GM18511 (cell line): ENCODE results near the gene CIB2.

Experiments
- ATAC-seq: cut with Tn5 transposase; IDR thresholded peaks from one replicate; pipeline ENCODE4 v1.9.1; 2021; ENCODE audit warnings: mild to moderate bottlenecking, moderate library complexity; ENCODE audit not compliant: unreplicated experiment

Gene CIB2

DNA sequence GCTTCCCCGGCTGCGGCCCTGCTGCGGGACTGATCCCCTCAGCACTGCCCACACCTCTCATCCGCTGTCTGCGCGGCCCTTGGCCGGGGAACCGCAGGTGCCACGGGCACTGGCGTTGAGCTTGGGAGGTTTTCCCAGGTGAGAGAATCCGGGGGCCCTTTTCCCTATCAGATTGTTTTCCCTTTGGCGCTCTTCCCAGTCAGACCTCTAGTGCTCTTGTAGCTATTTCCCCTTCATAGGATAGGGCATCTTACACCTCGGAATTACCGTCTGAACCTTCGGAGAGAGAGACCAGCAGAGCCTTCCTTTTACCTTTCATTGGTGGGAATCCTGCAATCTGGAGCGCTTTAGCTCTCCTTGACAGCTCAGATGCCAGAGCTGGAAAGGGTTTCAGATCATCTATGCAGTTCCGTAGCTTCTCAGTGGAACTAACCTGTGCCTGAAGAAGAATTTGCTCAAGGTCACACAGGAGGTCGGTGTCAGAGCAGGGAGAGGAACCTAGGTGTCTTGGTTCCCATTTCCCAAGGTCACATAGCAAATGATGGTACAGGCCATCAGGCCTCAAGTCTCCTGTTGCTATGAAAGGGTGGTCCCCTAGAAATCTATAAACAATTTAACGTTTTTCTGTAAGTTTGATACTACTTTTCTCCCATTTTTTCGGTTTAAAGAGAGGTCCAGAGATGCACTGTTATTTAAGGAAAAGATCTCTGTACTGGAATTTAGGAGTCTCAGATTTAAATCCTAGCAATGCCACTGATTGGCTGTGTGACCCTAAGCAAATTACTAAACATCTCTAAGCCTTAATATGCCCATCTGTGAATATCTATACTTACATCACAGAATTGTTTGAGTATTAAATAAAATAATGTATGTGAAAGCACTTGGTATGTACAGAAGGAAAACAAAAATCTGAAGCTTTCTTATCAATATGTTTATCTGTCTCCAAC is 18.8 kb upstream of the CIB2 start:
- ATAC-seq = peak; percentile 41

DNA sequence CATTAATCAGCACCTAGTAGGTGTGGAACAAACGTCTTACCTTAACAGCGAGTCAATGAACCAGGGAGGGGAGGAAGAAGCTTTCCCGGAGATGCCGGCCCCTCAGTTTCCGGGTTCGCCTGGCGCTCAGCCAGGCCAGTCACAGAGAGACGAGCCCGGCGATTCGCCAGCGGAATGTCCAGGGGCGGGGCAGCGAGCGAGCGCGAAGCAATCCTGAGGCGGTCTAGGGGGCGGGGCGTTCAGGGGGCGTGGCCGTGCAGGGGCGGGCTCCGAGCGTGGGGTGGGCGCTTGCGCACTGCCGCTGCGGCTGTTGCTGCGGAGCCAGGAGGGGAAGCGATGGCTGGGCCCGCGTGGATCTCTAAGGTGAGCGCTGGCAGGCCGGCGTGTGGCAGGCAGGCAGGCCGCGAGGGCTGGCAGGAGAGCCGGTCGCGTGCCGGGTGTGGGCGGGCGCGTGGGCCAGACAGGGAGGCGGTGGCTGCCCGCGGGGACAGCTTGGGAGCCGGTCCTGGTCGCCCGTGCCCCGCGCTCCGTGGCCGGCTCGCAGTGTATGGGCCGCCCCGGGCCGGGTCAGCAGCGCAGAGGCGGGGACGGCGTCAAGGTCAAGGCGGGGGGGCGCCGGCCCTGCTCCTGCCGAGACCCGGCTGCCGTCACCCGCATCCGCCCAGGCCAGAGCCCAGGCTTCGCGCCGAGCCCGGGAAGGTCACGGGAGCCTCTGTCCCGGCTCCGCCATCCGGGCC is 18.0 kb upstream of the CIB2 start, which contains the start of gene IDH3A:
Gene IDH3A, plus strand, starts transcription at position 295 of the 737 bp plus-strand sequence. Its CDS starts 42 bp downstream, at position 337.
- ATAC-seq = peak; percentile 83

DNA sequence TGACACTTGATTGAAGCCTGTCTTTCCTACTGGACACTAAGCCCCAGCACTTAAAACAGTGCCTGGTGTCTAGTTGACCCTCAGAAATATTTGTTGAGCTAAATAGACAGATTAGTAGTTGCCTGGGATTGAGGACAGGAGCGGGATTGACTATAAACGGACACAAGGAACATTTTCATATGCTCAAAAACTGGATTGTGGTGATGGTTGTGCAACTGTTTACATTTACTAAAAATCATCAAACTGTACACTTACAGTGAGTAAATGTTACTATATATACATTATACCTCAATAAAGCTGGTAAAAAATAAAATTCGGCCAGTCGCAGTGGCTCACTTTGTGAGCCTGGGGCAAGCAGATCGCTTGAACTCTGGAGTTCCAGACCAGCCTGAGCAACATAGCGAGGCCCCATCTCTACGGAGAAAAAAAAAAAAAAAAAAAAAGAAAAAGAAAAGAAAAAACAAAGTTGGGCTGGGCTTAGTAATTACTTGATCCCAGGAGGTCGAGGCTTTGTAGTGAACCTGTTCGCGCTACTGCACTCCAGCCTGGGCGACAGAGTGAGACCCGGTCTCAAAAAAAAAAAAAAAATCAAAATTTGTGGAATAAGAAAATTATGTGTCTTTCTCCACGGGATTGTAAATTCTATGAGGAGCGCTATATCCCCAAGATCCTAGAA is 17.3 kb upstream of the CIB2 start:
- ATAC-seq = peak; percentile 6

DNA sequence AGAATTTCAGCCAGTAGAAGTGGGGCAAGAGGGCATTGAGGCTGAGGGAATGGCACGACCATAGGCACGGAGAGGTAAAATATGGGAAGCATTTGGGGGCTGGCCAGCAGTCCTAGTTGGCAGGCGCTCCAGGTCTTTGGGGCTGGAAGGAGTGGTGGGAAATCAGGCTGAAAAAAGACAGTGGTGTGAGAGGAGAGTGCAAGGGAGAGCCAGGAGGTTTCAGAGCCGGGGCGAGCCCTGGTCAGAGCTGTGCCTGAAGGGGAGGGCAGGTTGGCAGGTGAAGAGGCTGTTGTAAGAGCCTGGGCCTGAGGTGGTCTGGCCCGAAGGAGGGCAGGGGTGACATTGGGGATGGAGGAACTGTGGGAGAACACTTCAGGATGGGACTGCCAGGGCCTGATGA is 16.3 kb upstream of the CIB2 start:
- no peak for ATAC-seq

GRCh38 chr15:78146425-78147154 is 15.3 kb upstream of the CIB2 start:
- ATAC-seq = no peak

DNA sequence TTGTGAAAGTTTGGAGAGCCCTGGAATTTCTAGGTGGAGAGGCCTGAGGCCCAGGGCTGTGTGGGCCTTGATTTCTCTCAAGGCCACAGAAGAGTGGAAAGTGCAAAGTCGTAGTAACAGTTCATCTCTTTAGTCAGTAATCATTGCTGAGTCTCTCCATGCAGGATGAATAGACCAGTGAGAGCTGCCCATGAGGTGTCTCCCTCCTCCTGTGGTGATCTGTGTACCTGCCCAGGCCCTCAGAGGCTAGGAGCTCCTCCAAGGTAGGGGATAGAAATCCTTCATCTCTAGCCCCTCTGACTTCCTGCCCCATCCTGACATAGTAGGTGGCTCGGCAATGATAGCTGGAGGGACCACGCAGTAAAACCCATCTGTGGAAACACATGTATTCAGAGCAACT is 11.1 kb upstream of the CIB2 start:
- no peak for ATAC-seq

DNA sequence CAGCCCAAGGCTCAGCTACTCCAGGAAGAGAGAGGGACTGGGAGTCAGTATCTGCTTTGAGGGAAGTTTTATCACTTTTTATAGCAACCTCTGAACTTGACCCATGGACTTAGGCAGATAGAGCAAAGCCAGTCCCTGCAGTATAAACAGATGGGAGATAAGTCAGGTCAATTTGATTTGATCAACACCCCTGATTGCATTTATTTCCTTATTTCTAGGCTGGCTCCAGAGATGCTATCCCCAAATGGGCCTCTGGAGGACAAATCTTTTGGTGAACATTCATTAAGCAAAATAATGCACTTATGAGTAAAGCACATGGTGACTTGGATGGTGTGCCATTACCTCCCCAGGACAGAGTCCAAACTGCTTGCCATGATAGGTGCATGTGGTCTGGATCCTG is 9.0 kb upstream of the CIB2 start:
- no peak for ATAC-seq

GRCh38 chr15:78139578-78139977 is 8.3 kb upstream of the CIB2 start:
- no peak for ATAC-seq

GRCh38 chr15:78133801-78134200 is 2.6 kb upstream of the CIB2 start:
- no peak for ATAC-seq

GRCh38 chr15:78130466-78131294 is 565 bp downstream of the CIB2 start:
- ATAC-seq = peak; percentile 41

DNA sequence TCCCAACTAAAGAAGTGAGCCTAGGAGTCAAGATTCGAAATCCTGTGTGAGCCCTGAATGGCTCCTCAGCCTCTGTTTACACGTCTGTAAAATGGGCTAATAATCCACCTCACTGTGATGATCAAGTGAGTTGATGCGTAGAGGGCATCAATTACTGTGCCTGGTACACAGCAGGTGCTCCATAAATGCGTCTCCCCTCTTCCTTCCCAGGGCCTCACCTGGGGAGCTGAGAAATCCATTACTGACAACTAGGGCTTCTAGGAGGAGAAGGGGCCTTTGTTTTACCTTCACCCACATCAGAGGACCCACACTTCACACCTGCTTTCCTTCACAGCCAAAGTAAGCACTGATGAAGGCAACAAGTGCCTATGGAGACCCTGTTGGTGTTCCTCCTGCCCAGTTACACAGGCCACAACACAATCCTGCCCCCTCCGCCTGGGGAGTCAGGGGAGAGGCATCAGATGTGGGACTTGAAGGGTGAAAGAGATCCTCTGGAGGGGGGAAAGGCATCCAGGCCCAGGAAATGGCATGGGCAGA is 1.4 kb downstream of the CIB2 start:
- ATAC-seq = no peak

GRCh38 chr15:78129077-78129750 is 2.0 kb downstream of the CIB2 start:
- ATAC-seq = no peak

DNA sequence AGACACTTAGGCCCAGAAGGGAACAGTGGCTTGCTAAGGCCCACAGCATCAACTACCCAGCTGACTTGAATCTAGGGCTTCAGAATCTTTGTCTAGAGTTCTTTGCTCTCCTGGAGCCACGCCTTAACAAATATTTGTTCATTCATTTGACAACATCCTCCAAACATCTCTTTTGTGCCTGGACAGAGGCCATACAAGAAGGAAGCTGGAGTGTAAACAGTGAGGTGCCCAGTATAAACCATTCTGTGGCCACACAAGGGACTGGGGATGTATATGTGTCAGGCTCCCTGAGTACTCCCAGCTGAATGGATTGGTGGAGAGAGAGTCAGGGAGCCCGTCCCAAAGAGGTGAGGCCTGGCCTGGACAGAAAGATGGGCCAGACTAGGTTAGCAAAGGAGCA is 3.4 kb downstream of the CIB2 start:
- ATAC-seq = no peak

- ATAC-seq = no peak
Measured at GRCh38 chr15:78125267-78125666, 6.0 kb downstream of the CIB2 start.

GRCh38 chr15:78120523-78120922 is 10.7 kb downstream of the CIB2 start:
- ATAC-seq = no peak

GRCh38 chr15:78112551-78112950 is 18.7 kb downstream of the CIB2 start:
- no peak for ATAC-seq

GRCh38 chr15:78111788-78112187 is 19.5 kb downstream of the CIB2 start:
- ATAC-seq = no peak

- ATAC-seq = no peak
Measured at GRCh38 chr15:78110916-78111475, 20.2 kb downstream of the CIB2 start.

GRCh38 chr15:78110096-78110495 is 21.1 kb downstream of the CIB2 start:
- ATAC-seq = no peak
